Keratinocyte (primary cell): ENCODE data around the gene NCBP1. TPM values are rescaled to one million over a fixed set of nuclear protein-coding genes. Genes with fewer than 3 reads are reported as not detected.
"Not testable (repeated sequence)": the region's sequence is repeated elsewhere in the genome, so short reads cannot be mapped to it uniquely, and the experiment has no call there.

Experiments used
- DNase-seq: peaks from one replicate; pipeline ENCODE4 v3.0.0-alpha.2; 2011; ENCODE audit warnings: low read depth, missing footprints, low spot score
- FAIRE-seq: peaks from 2 replicates; lab custom pipeline; 2011; peaks lifted over from hg19 to GRCh38; lab: Jason Lieb, UNC
- H2AFZ ChIP-seq: 2 replicates; pipeline ENCODE4 v1.6.0; 2012; ENCODE audit warnings: low read length, control low read depth, inconsistent platforms; ENCODE audit not compliant: control insufficient read depth
- H3K27ac ChIP-seq: 2 replicates; pipeline ENCODE4 v1.5.1; 2011; ENCODE audit warnings: low read length; ENCODE audit not compliant: control insufficient read depth, insufficient read depth
- H3K27me3 ChIP-seq: 3 replicates; pipeline ENCODE4 v1.6.0; 2011; ENCODE audit warnings: low read length; ENCODE audit not compliant: control insufficient read depth, insufficient read depth; ENCODE audit errors: extremely low read depth
- H3K36me3 ChIP-seq, 2 experiments: 2 replicates in 1 of 2; 3 replicates in 1 of 2; pipeline ENCODE4 v1.5.1; 2011; ENCODE audit warnings: low read length in 2 of 2, mild to moderate bottlenecking in 1 of 2; ENCODE audit not compliant: control insufficient read depth in 2 of 2, insufficient read depth in 2 of 2; ENCODE audit errors: extremely low read depth in 1 of 2
- H3K4me1 ChIP-seq: 3 replicates; pipeline ENCODE4 v1.5.1; 2011; ENCODE audit warnings: low read length; ENCODE audit not compliant: control insufficient read depth, insufficient read depth; ENCODE audit errors: extremely low read depth
- H3K4me2 ChIP-seq: 3 replicates; pipeline ENCODE4 v1.6.0; 2011; ENCODE audit warnings: low read depth, low read length; ENCODE audit not compliant: control insufficient read depth, insufficient read depth; ENCODE audit errors: extremely low read depth
- H3K4me3 ChIP-seq, 3 experiments: fragments of 200-600 bp in 1 of 3; sonication (generic) in 1 of 3; 2 replicates in 2 of 3; 3 replicates in 1 of 3; pipeline ENCODE4 v1.5.1; 2011 to 2016; ENCODE audit warnings: low read length in 3 of 3, mild to moderate bottlenecking in 3 of 3, control low read depth in 2 of 3, inconsistent platforms in 1 of 3, low read depth in 1 of 3, mixed read lengths in 1 of 3, mixed run types in 1 of 3, moderate library complexity in 1 of 3; ENCODE audit not compliant: control insufficient read depth in 2 of 3, insufficient read depth in 2 of 3; ENCODE audit errors: extremely low read depth in 1 of 3
- H3K79me2 ChIP-seq: 2 replicates; pipeline ENCODE4 v1.6.0; 2012; ENCODE audit warnings: low read length; ENCODE audit not compliant: control insufficient read depth, insufficient read depth
- H3K9ac ChIP-seq: 3 replicates; pipeline ENCODE4 v1.6.0; 2011; ENCODE audit warnings: low read length; ENCODE audit not compliant: control insufficient read depth, insufficient read depth; ENCODE audit errors: extremely low read depth
- H3K9me1 ChIP-seq: 3 replicates; pipeline ENCODE4 v1.6.0; 2011; ENCODE audit warnings: low read length; ENCODE audit not compliant: control insufficient read depth, insufficient read depth; ENCODE audit errors: extremely low read depth
- H3K9me3 ChIP-seq: 2 replicates; pipeline ENCODE4 v1.5.1; 2012; ENCODE audit warnings: low read depth, low read length; ENCODE audit not compliant: control insufficient read depth
- H4K20me1 ChIP-seq: 3 replicates; pipeline ENCODE4 v1.6.0; 2011; ENCODE audit warnings: low read length; ENCODE audit not compliant: control insufficient read depth, insufficient read depth; ENCODE audit errors: extremely low read depth
- EZH2 ChIP-seq: IDR thresholded peaks from one replicate; pipeline ENCODE4 v1.6.1; 2012; ENCODE audit warnings: inconsistent platforms, mild to moderate bottlenecking, low read length, moderate library complexity
- dilution Hi-C: fragments of 300-500 bp; cut with MboI; formaldehyde crosslinking; loops from one replicate; pipeline ENCODE4 v1.7.0; 2020; ENCODE audit warnings: low sequenced_read_pairs; ENCODE audit not compliant: extremely low pct_ligation_motif_present
- polyA minus RNA-seq, 3 experiments: library from RNA; depleted of rRNA, polyadenylated mRNA; stranded (reverse); fragments of >200 nt; gene quantifications; 1 replicate in 1 of 3; 2 replicates in 1 of 3; 3 replicates in 1 of 3; pipeline ENCODE4 v1.2.3, GENCODE V29; 2011
- polyA plus RNA-seq, 5 experiments: library from polyadenylated mRNA; depleted of rRNA in 3 of 5; stranded (reverse) in 3 of 5; stranded (forward) in 1 of 5; unstranded in 1 of 5; fragments of >200 nt; gene quantifications; 1 replicate in 1 of 5; 2 replicates in 3 of 5; 3 replicates in 1 of 5; pipeline versions ENCODE4 v1.2.1 to v1.2.3, GENCODE V29; 2011 to 2012; ENCODE audit warnings: missing spikeins in 2 of 5, low read depth in 1 of 5, low replicate concordance in 1 of 5
- TF ChIP-seq, protein P1 (sequence below), 3 experiments: IDR thresholded peaks in 1 of 3; conservative IDR thresholded peaks in 1 of 3; optimal IDR thresholded peaks in 1 of 3; 2 replicates in 2 of 3; 3 replicates in 1 of 3; pipeline versions ENCODE3 to v1.5.1; 2011; ENCODE audit warnings: low read length in 3 of 3, mild to moderate bottlenecking in 3 of 3, moderate library complexity in 2 of 3, control low read depth in 1 of 3, inconsistent platforms in 1 of 3; ENCODE audit not compliant: insufficient read depth in 2 of 3; ENCODE audit errors: extremely low read depth in 1 of 3

The NCBP1 gene, protein sequence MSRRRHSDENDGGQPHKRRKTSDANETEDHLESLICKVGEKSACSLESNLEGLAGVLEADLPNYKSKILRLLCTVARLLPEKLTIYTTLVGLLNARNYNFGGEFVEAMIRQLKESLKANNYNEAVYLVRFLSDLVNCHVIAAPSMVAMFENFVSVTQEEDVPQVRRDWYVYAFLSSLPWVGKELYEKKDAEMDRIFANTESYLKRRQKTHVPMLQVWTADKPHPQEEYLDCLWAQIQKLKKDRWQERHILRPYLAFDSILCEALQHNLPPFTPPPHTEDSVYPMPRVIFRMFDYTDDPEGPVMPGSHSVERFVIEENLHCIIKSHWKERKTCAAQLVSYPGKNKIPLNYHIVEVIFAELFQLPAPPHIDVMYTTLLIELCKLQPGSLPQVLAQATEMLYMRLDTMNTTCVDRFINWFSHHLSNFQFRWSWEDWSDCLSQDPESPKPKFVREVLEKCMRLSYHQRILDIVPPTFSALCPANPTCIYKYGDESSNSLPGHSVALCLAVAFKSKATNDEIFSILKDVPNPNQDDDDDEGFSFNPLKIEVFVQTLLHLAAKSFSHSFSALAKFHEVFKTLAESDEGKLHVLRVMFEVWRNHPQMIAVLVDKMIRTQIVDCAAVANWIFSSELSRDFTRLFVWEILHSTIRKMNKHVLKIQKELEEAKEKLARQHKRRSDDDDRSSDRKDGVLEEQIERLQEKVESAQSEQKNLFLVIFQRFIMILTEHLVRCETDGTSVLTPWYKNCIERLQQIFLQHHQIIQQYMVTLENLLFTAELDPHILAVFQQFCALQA
- polyA plus RNA-seq (24.0 to 38.6 TPM (median 25.0 TPM) in 3 replicates), polyA minus RNA-seq (10.1 to 37.6 TPM (median 18.3 TPM) in 3 replicates)
- polyA plus RNA-seq (2011; ENCODE audit: low read depth), result 32.0 TPM
- polyA plus RNA-seq (2011; cell fraction: cytosol; rRNA removed), result 12.6 and 28.7 TPM in 2 replicates
- 25.9 and 41.2 TPM in 2 replicates for polyA plus RNA-seq (2011; cell fraction: nucleus; rRNA removed)
- polyA plus RNA-seq (2012; ENCODE audit: low replicate concordance), result 14.4 and 26.0 TPM in 2 replicates
- 12.9 TPM for polyA minus RNA-seq (2011; cell fraction: cytosol; rRNA and poly(A)+ RNA removed)
- 20.0 and 34.4 TPM in 2 replicates for polyA minus RNA-seq (2011; cell fraction: nucleus; rRNA and poly(A)+ RNA removed)

DNA sequence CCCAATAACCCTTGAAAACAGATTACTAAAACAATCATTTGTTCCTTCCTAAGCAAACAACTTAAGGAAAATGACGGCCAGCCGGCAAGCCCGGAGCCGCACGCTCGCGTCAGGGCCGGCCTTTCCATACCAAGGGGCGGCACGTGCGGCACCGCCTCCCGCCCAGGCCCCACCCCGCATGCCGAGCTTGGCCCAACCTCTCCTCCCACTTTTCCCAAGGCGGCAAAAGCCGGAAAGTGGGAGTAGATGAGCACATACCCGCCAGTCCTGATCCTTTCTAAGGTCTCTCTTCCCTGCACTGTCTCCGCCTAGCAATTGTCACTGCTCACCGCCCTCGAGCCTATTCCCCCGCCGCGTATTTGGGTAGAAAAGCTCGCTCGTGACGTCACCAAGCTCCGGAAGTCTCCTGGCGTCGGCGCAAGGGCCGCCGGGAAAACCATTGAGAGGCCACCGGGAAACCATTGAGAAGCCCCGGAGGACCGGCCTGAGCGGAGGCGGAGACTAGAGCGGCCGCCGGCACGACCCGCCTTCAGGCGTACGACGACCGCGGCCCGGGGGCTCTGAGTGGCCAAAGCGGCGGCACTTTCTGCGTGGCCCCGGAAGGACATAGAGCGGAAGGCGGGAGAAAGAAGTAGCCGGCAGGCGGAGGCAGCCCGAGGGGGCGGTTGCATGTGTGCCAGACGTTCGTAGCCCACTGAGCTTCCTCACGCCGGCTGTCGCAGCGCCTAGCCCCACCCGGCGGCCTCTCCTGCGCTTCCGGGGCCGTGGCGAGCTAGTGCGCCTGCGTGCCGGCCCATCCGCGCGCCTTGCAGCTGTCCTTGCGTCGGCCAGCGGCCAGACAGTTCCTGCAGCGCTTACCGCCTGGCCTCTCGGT, at the start of gene NCBP1, which contains the start of gene TSTD2:
TSS of gene NCBP1 (plus strand) at position 837 of the 874 bp plus-strand sequence. CDS start 61 bp downstream, outside the sequence.
TSS of gene TSTD2 (minus strand) at position 384 of the 874 bp plus-strand sequence. CDS start 5,806 bp downstream, outside the sequence.
- FAIRE-seq, result no peak

DNA sequence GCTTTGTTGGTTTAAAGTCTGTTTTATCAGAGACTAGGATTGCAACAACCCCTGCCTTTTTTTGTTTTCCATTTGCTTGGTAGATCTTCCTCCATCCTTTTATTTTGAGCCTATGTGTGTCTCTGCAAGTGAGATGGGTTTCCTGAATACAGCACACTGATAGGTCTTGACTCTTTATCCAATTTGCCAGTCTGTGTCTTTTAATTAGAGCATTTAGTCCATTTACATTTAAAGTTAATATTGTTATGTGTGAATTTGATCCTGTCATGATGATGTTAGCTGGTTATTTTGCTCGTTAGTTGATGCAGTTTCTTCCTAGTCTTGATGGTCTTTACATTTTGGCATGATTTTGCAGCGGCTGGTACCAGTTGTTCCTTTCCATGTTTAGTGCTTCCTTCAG, 48.8 kb upstream of the NCBP1 start:
- H3K36me3 ChIP-seq, H3K9me1 ChIP-seq, FAIRE-seq, H3K27me3 ChIP-seq, H3K4me1 ChIP-seq, H3K9me3 ChIP-seq, H3K79me2 ChIP-seq, dilution Hi-C loops, H3K9ac ChIP-seq, H3K27ac ChIP-seq, H4K20me1 ChIP-seq, H3K4me2 ChIP-seq, H2AFZ ChIP-seq, DNase-seq, H3K4me3 ChIP-seq: not testable (repeated sequence)

More for the DNA sequence above, at the start of gene NCBP1, which contains the start of gene TSTD2:
- H2AFZ ChIP-seq, result peak within 1 kb of the TSS; percentile 99
- peaks cover 69% of the 10 kb centered on the region for H3K79me2 ChIP-seq
- H3K9me1 ChIP-seq, result peaks cover 2% of the 10 kb centered on the region
- H3K9ac ChIP-seq, result peak within 1 kb of the TSS; percentile 100
- H3K4me2 ChIP-seq, result peak within 1 kb of the TSS; percentile 100
- peak within 1 kb of the TSS; percentile 87 to 99 (median 98) for H3K4me3 ChIP-seq
- TF ChIP-seq EZH2, result no peak
- TF ChIP-seq, protein P1, sequence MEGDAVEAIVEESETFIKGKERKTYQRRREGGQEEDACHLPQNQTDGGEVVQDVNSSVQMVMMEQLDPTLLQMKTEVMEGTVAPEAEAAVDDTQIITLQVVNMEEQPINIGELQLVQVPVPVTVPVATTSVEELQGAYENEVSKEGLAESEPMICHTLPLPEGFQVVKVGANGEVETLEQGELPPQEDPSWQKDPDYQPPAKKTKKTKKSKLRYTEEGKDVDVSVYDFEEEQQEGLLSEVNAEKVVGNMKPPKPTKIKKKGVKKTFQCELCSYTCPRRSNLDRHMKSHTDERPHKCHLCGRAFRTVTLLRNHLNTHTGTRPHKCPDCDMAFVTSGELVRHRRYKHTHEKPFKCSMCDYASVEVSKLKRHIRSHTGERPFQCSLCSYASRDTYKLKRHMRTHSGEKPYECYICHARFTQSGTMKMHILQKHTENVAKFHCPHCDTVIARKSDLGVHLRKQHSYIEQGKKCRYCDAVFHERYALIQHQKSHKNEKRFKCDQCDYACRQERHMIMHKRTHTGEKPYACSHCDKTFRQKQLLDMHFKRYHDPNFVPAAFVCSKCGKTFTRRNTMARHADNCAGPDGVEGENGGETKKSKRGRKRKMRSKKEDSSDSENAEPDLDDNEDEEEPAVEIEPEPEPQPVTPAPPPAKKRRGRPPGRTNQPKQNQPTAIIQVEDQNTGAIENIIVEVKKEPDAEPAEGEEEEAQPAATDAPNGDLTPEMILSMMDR (optimal IDR thresholded peaks at IDR 0.05 in 1 of 3, IDR thresholded peaks at IDR 0.05 in 1 of 3, conservative IDR thresholded peaks at IDR 0.05 in 1 of 3; ENCODE audit: extremely low read depth in 1 of 3, insufficient read depth in 2 of 3, low read length in 3 of 3), result no peak
- peaks cover under 1% of the 10 kb centered on the region for H4K20me1 ChIP-seq
- peak; percentile 71 for DNase-seq
- H3K36me3 ChIP-seq, result peaks cover under 1 to 2% of the 10 kb centered on the region in 2 experiments
- dilution Hi-C loops, result no loop called here
- no peaks in the 10 kb centered on the region for H3K27me3 ChIP-seq
- H3K4me1 ChIP-seq, result peaks cover 25% of the 10 kb centered on the region
- H3K9me3 ChIP-seq, result no peaks in the 10 kb centered on the region
- H3K27ac ChIP-seq, result peak within 1 kb of the TSS; percentile 100

DNA sequence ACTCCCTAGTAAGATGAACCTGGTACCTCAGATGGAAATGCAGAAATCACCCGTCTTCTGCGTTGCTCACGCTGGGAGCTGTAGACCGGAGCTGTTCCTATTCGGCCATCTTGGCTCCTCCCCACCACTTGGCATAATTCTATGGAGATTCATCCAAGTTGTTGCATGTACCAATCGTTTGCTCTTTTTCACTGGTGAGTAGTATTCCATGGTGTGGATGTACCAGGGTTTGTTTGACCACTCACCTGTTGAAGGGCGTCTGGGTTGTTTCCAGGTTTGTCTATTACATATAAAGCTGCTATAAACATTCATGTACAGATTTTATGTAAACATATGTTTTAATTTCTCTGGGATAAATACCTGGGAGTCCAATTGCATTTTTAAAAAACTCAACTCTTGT, 46.7 kb upstream of the NCBP1 start:
- H3K9ac ChIP-seq, dilution Hi-C loops, H3K4me3 ChIP-seq, H3K27me3 ChIP-seq, H4K20me1 ChIP-seq, H3K4me2 ChIP-seq, H3K4me1 ChIP-seq, H3K9me3 ChIP-seq, H3K9me1 ChIP-seq, H3K36me3 ChIP-seq, H3K27ac ChIP-seq, H3K79me2 ChIP-seq, FAIRE-seq, DNase-seq, H2AFZ ChIP-seq: not testable (repeated sequence)
